ENCODE measurements around the gene SIRPB2.
A peak's percentile ranks its signal among the peaks of the same experiment; 100 is the strongest.

SIRPB2 gene

DNA sequence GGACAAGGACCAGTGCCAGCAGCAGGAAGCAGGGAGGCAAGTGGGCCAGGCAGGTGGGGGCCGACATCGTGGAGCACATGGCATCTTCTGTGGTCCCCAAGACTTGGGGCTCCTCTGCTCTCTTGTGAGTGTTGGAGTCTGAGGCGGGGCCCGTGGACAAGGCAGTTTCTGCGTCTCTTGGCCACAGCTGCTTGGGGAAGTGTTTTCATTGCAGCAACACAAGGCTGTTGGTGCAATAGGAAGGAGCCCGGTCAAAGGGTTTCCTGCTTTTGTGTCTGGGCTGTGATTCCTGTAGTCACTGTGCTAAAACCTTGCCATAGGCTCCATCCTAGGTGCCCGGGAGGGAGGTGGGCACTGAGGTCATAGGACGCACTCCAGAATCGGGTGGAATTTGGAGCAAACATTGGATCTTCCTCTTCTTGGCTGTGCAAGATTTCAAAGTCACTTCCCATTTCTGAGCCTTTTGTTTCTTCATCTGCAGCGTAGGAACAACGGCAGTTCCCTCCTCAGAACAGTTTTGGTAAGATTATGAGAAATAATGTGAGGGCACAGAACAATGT, at the start of gene SIRPB2:
Gene SIRPB2, minus strand, starts transcription at position 140 of the 560 bp plus-strand sequence. Its CDS starts 61 bp downstream, at position 79.
- DNase-seq = no peak

DNA sequence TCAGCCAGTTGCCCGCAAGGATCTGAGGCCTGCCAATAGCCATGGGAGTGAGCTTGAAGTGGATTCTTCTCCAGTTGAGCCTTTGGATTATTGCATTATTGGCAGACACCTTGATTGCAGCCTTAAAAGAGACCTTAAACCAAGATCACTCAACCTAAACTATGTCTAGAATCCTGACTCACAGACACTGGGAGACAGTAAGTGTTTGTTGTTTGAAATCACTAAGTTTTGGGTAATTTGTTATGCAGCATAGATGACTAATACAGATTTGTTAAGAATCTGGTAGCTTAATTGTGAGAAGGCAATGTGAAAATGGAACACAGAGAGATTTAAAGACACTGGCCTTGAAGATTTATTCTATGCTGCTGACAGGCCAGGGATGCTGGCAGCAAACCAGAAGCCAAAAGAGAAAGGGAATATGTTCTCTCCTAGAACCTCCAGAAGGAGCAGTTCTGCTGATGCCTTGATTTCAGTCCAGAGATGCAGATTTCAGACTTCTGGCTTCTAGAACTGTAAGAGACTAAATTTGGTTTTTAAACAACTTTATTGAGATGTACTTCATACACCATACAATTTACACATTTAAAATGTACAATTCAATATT, 48.7 kb upstream of the SIRPB2 start:
- DNase-seq = no peak

DNA sequence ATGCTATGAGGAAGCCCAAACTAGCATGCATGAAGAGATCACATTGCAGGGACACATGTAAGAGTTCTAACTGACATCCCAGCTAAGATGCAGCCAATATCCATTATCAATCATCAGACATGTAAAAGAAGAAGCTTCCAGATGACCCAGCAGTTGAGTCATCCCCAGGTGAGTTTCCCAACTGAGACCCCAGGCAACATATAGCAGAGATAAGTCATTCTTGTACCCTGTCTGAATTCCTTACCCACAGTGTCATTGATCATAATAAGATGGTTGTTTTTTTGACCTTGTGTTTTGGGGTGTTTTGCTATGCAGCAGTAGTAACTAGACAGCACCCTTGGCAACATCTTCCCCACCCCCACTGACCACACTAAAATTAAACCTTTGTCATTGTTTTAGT, 47.4 kb upstream of the SIRPB2 start:
- no peak for DNase-seq

DNA sequence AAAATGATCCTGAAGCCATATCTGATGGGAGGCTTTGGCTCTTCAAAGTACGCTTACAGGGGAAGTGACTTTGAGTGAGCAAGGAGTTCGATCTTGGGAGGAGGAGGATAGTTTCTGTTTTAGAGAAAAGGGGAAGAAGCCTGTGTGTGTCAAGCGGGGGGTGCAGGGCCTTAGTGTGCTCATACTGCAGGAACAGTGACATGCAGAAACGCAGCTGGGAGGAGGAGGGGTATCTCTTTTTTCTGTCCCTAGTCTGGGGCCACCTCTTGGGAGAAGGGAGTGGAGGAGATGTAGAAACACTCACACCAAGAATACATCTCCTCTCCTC, 46.5 kb upstream of the SIRPB2 start:
- no peak for DNase-seq

DNA sequence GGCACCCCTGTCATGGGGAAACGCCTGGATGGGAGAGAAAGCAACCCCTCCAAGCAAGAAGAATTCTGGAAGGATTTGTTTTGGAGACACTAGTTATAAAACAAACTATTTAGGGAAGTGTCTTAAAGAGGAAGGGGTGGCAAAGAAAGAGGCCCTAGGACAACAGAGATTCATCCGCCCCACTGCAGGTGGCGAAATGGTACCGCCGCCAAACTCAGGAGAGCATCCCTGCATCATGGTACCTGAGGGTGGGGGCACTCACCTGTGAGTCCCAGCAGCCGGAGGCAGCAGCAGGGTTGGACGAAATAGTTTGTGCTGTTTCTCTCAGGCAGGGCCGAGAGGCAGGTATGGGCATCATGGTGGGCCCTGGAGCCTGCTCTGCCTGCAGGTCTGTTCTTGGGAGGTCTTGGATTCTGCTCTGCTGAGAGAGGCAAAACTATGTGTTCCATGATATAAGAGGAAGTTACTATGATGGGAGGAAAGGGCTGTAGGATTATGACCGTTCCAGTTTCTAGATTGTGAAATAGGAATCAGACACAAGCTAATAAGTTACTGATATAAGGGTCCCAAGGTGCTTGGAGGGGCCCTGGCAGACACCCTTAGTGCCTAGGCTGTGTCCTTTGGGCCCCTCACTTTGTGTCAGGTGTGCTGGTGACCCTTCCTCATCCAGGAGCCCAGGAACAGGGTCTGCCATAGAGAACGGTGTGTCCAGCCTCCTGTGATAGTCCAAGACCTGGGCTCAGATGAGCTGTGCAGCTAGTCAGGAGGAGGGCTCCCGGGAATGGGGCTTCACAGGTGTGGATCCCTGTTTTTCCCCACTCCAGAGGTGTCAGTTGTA, 45.9 kb upstream of the SIRPB2 start:
- DNase-seq = no peak

DNA sequence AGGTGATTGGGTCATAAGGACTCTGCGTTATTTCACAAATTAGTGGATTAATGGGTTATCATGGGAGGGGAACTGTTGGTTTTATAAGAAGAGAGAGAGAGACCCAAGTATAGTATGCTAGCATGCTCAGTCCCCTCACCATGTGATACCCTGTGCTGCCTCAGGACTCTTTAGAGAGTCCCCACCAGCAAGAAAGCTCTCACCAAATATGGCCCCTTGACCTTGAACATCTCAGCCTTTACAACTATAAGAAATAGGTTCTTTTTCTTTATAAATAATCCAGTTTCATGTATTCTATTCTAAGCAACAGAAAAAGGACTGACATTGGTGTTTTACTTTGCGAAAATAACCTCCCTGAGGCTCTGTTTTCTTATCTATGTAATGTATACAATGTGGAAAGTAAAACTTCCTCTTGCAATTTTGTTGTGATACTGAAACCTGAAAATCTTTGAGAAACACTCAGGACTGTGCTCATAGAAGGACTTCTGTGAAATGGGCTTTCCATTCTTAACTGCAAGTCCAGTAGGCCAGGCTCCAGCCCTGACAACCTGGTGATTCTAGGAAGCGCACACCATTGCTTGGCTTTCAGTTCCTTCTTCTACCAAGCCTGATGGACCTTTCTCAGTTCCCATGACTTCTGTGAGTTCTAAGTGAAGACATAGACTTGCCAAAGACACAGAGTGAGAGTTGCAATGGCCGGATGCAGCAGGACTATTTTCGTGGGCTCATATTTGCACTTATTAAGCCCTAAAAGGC, 44.4 kb upstream of the SIRPB2 start:
- DNase-seq = no peak

DNA sequence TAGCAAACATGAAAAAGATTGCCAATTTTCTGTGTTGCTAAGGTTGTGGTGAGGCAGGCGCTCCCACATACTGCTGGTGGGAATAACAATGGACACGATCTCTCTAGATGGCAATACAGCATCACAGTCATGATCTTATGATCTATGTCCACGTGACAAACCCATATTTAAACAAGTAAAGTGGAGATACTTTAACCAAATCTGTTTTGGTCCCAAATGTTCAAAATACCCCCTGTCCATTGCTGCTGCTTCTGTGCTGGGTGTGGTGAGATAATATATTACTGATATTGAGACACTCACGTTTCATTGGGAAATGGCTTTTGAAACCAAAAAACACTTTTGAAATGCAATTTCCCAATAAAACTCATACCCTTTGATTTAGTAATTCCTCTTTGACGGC, 43.3 kb upstream of the SIRPB2 start:
- no peak for DNase-seq

DNA sequence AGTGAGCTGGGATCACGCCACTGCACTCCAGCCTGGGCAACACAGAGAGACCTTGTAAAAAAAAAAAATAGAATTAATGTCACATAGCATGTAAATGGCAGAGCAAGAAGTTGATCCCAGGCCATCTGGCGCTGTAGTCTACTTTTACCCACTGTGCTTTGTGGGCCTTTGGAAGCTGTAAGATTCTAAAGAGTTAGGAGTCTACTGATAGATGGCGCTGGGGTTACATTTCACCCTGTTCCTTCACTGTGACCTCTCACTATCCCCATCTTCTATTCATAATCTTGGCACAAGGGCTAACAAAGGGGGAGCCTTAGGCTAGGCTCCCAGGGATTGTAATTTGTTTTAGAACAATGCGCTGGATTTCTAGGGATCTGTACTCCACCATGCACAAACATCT, 41.8 kb upstream of the SIRPB2 start:
- DNase-seq = no peak

DNA sequence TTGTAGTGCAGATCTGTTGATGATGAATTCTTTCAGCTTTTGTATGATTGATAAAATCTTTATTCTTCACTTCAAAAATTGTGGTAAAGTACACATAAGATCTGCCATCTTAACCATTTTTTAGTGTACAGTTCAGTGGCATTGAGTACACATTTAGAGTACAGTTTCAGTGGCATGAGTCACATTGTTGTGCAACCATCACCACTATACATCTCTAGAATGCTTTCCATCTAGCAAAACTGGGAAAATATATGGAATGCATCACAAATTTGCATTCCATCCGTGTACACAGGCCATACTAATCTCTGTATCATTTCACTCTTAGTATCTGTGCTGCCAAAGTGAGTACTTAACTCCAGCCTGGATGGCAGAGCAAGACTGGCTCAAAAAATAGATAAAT, 37.6 kb upstream of the SIRPB2 start:
- DNase-seq = no peak

DNA sequence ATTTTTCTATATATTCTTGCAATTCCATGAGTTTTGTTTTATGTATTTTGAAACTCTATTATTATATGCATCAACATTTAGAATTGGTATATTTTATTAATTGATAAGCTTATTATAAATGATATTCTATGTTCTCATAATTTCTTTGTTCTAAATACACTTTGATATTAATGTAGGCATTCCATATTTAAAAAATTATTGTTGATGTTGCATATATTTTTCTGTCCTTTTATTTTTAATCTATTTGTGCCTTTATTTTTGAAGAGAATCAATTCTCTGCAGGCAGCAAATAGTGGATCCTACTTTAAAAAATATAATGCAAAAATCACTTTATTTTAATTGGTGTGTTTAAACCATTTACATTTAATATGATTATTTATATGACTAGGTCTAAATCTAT, 36.7 kb upstream of the SIRPB2 start:
- DNase-seq = no peak

DNA sequence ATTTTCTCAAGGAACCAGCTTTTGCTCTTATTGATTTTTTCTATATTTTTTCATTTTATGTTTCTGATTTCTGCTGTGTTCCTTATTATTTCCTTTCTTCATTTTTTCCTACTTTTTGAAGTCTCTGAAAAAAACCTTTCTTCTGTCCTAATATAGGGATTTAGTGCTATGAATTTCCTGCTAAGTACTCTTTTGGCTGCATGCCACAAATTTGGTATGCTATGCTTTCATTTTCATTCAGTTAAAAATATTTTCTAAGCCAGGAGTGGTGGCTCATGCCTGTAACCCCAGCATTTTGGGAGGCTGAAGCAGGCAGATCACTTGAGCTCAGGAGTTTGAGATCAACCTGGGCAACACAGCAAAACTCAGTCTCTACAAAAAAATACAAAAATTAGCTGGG, 35.7 kb upstream of the SIRPB2 start:
- no peak for DNase-seq

DNA sequence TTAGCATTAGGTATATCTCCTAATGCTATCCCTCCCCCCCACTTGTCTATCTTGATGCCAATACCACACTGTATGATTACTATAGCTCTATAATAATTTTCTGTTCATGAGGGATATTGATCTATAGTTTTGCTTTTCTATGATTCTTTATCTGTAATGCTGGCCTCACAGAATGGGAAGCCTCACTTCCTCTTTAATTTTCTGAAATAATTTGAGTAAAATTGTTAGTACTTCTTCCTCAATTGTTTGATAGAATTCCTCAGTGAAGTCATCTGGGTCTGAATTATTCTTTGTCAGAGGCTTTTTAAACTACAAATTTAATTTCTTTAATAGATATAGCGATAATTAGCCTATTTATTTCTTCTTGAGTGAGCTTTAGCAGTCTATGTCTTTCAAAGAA, 35.1 kb upstream of the SIRPB2 start:
- no peak for DNase-seq

DNA sequence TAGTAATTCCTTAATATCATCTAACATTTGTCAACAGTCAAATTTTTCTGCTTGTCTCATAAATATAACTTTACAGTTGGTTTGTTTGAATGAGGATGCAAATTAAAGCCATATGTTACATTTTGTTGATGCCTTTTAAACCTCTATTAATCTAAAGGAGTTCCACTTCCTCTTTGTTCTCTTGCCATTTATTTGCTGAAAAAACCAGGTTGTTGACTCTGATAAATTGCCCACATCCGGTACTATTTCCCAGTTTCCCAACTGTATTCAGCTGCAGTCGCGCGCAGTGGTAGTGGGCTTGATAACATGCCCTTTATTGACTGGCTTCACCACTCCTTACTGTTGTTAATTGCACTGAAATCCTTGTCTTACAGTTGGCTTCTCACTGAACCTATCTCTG, 32.8 kb upstream of the SIRPB2 start:
- no peak for DNase-seq

DNA sequence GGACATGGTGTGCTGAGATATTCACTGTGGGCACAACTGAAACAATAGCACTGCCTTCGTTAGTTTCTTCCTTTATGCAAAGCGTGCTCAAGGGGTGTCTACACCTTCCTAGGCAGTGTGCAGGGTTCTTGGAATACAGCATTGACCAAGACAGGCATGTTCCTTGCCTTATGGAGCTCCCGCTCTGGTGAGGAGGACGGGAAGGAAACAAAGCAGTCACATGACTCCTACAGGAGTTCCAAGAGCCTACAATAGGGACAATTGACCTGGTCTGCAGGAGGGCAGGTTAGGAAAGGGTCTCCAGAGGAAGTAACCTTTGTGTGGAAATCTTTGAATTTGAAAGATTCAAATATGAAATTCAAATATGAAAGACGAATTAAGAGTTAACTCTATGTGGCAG, 25.8 kb upstream of the SIRPB2 start:
- DNase-seq = no peak

DNA sequence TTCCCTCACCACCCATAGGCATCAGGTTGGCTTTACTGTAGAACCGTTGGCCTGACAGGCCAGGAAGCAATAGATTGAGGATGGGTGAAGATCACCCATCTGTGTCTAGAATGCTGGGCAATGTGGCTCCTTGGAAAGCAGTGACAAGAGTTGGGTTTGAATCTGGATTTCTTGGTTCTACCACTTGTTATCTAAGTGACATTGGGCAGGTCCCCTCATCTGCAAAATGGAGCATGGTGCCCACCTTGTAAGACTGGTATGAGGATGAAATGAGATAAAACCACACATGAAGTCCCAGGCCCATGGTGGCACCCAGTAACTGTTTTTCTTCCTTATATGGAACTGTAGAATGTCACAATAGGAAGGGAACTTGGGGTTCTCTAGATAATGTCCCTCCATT, 22.6 kb upstream of the SIRPB2 start:
- no peak for DNase-seq

DNA sequence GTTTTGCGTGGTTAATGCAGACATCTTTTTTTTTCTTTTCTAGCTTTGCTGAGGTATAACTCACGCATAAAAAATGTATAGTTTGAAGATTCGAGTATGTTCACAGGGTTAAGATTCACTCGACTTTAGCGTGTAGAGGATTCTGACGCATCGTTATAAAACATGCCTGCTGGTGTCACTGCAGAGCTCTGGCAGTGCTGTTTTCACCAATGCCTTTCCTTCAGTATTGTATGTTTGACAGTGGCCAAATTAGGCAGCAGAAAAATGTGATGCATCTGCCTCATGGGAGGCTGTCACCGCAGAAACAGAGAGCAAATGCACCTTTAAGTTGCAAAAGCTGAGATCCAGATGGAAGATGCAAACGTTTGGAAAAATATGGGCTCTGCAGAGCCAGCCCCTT, 18.0 kb upstream of the SIRPB2 start:
- DNase-seq = peak; percentile 19

DNA sequence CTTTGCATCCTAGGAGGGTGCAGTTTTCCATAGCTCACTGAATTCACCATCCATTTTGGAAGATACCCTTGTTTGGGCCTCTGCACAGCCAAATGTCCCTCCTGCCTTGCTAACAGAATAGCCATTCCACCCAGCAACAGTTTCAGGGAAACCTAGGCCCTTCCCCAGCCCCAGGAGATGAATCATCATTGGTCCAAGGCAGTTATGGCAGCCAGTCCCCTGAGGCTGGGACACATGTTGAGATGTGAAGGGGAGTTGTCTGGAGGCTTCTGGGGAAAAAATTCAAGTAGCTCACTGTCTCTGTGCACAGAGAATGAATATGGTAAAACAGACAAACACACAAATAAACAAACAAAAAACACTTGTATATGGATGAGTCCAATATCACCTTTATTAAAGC, 17.4 kb upstream of the SIRPB2 start:
- DNase-seq = no peak

DNA sequence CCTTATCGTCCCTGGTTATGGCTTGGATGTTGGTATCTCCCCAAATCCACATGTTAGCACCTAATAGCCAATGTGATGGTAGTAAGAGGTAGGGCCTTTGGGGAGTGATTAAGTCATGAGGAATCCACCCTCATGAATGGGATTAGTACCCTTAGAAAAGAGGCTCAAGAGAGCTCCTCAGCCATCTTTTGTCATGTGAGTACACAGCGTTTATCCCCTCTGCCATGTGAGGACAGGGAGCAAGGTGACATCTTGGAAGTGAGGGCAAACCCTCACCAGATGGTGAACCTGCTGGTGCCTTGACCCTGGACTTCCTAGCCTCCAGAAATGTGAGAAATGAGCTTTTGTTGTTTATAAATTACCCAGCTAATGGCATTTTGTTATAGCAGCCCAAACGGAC, 16.1 kb upstream of the SIRPB2 start:
- no peak for DNase-seq

DNA sequence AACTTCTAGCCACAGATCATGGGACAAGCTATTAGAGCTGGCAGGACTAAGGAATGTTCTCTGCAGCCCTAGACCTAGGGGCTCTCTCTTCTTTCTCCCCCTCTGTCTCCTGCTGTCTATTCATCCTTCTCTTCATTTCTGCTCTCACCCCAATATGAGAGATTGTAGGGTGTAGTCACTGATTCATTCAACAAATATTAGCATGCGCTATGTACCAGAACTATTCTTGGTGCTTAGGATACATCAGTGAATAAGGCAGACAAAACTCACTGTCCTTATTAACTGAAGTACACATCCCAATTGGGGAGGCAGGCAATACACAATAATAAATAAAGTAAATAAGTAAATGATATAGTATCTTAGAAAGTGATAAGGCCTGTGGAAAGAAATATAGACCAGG, 14.7 kb upstream of the SIRPB2 start:
- no peak for DNase-seq

DNA sequence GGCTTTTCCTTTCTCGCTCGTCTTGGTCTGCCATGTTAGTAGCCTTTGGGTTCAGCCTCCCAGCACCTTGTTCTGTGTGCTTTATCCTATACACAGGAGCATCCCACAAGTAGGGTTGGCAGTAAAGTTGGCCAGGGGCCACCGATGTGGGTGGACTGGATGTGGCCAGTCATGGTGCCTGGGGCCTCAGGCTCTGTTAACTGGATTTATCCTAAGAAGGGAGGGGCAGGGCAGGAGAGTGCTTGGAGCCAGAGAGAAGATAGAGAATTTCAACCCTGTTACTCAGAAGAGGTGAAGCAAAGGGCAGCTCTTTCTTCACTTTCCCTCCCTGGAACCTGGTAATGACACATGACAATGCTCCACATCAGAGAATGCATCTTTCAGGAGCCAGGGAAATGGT, 14.1 kb upstream of the SIRPB2 start:
- DNase-seq = no peak

DNA sequence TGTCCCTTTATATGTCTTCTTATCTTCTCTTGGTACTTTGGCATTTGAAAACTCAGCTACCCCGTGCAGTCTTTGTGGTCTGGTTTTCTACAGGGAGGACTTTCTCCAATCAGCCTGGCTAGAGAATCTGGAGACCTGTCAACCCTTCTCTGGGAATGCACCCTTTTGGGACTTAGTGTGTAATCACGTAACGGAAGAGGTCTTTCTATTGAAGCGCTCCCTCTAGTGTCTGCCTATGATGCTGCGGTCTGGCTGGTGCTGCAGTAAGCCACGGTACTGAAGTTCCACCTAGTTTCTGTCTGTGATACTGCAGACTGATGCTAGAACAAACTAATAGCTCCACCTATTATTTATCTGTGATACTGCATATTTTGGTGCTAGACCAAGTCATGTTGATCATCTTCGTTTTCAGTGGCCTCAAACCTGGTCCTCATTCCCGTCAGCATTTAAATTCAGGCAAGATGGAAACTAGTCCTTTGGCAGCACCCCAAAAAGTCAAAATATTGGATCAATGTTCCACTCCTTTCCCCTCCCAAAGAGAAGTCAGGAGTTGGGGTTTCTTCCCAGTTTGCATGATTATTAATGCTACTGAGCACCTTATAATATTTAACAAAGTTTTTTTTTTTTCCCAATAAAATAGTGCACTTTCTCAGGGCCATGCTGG, 12.5 kb upstream of the SIRPB2 start:
- peak; percentile 90 for DNase-seq

DNA sequence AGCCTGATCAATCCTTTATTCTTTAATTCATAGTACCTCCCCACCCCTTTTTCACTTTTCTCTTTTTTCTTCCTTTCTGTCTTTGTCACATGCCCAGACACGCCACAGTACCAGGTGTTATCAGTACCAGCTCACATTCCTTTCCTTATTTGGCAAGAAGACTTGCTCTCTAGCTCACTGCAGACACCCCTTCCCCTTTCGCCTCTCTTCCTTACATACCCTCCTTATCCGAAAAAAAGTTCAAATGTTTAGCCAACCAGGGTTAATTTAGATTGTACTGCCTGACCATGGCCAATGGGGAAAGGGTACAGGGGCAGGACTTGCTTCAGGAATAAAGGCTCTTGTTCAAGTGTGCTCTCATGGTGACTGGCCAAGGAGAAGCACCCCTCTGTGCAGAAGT, 9.3 kb upstream of the SIRPB2 start:
- no peak for DNase-seq

Measured in kidney glomerular epithelial cell (primary cell).